NCI-H82 (cell line): Measurements from ENCODE around the gene GABRR2.

Source experiments
- DNase-seq: peaks from one replicate; lab custom pipeline; 2025; lab: John Stamatoyannopoulos, UW

GABRR2 gene

GRCh38 chr6:89290401-89291155, 24.5 kb downstream of the GABRR2 start:
- DNase-seq: no peak

- no peak for DNase-seq
Observed at GRCh38 chr6:89289710-89290109, 25.4 kb downstream of the GABRR2 start.

GRCh38 chr6:89287351-89288028, 27.6 kb downstream of the GABRR2 start:
- DNase-seq: no peak

GRCh38 chr6:89286516-89286915, 28.6 kb downstream of the GABRR2 start:
- no peak for DNase-seq

GRCh38 chr6:89284963-89285735, 29.9 kb downstream of the GABRR2 start:
- DNase-seq: no peak

- no peak for DNase-seq
Observed at GRCh38 chr6:89284081-89284480, 31.0 kb downstream of the GABRR2 start.

- DNase-seq: no peak
Observed at GRCh38 chr6:89282749-89283148, 32.4 kb downstream of the GABRR2 start.

- DNase-seq: peak; percentile 22
Observed at GRCh38 chr6:89281779-89282246, 33.3 kb downstream of the GABRR2 start.

- no peak for DNase-seq
Observed at GRCh38 chr6:89278956-89279355, 36.1 kb downstream of the GABRR2 start.

GRCh38 chr6:89275900-89276299, 39.2 kb downstream of the GABRR2 start:
- no peak for DNase-seq

GRCh38 chr6:89273816-89274215, 41.3 kb downstream of the GABRR2 start:
- no peak for DNase-seq

- DNase-seq: no peak
Observed at GRCh38 chr6:89272596-89272995, 42.5 kb downstream of the GABRR2 start.

- DNase-seq: no peak
Observed at GRCh38 chr6:89270951-89271721, 44.0 kb downstream of the GABRR2 start.

- no peak for DNase-seq
Observed at GRCh38 chr6:89269981-89270380, 45.1 kb downstream of the GABRR2 start.

- DNase-seq: no peak
Observed at GRCh38 chr6:89269252-89269651, 45.8 kb downstream of the GABRR2 start.

- DNase-seq: no peak
Observed at GRCh38 chr6:89268776-89269175, 46.3 kb downstream of the GABRR2 start.

- DNase-seq: no peak
Observed at GRCh38 chr6:89267918-89268317, 47.2 kb downstream of the GABRR2 start.

GRCh38 chr6:89264296-89264695, 50.8 kb downstream of the GABRR2 start:
- DNase-seq: no peak

GRCh38 chr6:89260832-89261231, 54.3 kb downstream of the GABRR2 start:
- DNase-seq: peak; percentile 31

- peak; percentile 47 for DNase-seq
Observed at GRCh38 chr6:89260310-89260709, 54.8 kb downstream of the GABRR2 start.

GRCh38 chr6:89258912-89259311, 56.2 kb downstream of the GABRR2 start:
- no peak for DNase-seq

- no peak for DNase-seq
Observed at GRCh38 chr6:89257781-89258180, 57.3 kb downstream of the GABRR2 start.
